ENCODE results near the gene HEATR3. TPM values are rescaled to one million over a fixed set of nuclear protein-coding genes. Genes with fewer than 3 reads are reported as not detected.

The HEATR3 gene
- total and polyA plus RNA-seq, 2 of the 13 experiments (the other 11 are each of a cell fraction or from before 2014, with no cell fraction given) = 22.4 to 52.4 TPM

GRCh38 chr16:50083996-50084395 is 18.2 kb downstream of the HEATR3 start:
- Histone ChIP-seq H4K20me1 (ENCODE audit: insufficient read depth, low read length) (no peaks in the 10 kb centered on the region), H3K27me3 (ENCODE audit: control insufficient read depth in 1 of 2, insufficient read depth in 2 of 2, low read length in 2 of 2) (no peaks in the 10 kb centered on the region), H3K27ac (ENCODE audit: extremely low read length, insufficient read depth, low read length) (no peak overlapping the region), H3K4me2 (ENCODE audit: low read depth, low read length) (no peak overlapping the region), H3K79me2 (ENCODE audit: insufficient read depth, low read length) (no peaks in the 10 kb centered on the region), H2AFZ (ENCODE audit: low read length) (no peak overlapping the region), H3K4me3 (replicated peaks in 1 of 3; ENCODE audit: insufficient read depth in 1 of 3, low read depth in 2 of 3, low read length in 3 of 3) (no peak overlapping the region), H3K36me3 (replicated peaks in 1 of 2; ENCODE audit: control insufficient read depth in 1 of 2, insufficient read depth in 2 of 2, low read length in 2 of 2) (peaks cover 23 to 76% of the 10 kb centered on the region in 2 experiments), H3K9ac (ENCODE audit: insufficient read depth, low read depth, low read length) (no peak overlapping the region), H3K9me3 (ENCODE audit: low read length) (no peaks in the 10 kb centered on the region), H3K4me1 (ENCODE audit: insufficient read depth, low read length) (no peaks in the 10 kb centered on the region)
- DNase-seq (ENCODE audit: low spot score) (no peak), ATAC-seq (no peak), FAIRE-seq (no peak)
- intact Hi-C loops (cut with micrococcal nuclease; ENCODE audit: unreplicated experiment) (no loop called here), in situ Hi-C loops (cut with HindIII; ENCODE audit: extremely low pct_ligation_motif_present, low pct_unique_long_range_greater_than_20kb) (no loop called here)
- CTCF ChIA-PET (ENCODE audit: low intra/inter-chr PET ratio, low total read pairs) = no interaction called here
- TF ChIP-seq ZFX (CRISPR knock-in tag; IDR thresholded peaks at IDR 0.05; ENCODE audit: low read depth) (no peak), MTF2 (CRISPR knock-in tag; IDR thresholded peaks at IDR 0.05; ENCODE audit: borderline replicate concordance) (no peak), ZNF17 (CRISPR knock-in tag; IDR thresholded peaks at IDR 0.05) (no peak), ZNF619 (CRISPR knock-in tag; IDR thresholded peaks at IDR 0.05) (no peak), ZNF879 (CRISPR knock-in tag; IDR thresholded peaks at IDR 0.05) (no peak), JUNB (CRISPR knock-in tag; IDR thresholded peaks at IDR 0.05; ENCODE audit: borderline replicate concordance) (no peak), MIXL1 (CRISPR knock-in tag; IDR thresholded peaks at IDR 0.05) (no peak)
- BruUV-seq (replicated peaks) = no TSS peak
- 94% methylated on average over 8 of the region's 8 CpGs for WGBS (ENCODE audit: low lambda C conversion rate)
- POLR2A ChIA-PET = no interaction called here

DNA sequence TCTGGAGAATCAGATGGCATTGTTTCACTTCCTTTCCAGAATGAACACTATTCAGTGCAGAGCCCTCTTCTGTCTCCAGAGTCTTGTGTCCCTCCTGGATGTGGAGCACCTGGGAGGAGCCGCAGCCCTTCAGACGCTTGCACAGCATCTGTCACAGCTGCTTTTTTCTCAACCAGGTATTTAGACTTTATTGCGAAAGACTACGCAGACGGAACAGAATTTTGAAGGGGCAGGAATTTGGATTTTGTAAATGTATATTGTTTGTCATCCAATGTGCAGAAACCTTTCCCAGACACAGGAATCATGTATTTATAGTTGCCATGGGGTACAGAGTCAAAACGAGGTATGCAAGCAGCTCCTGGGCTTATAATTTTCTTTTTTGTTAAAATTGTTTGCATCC is 20.4 kb downstream of the HEATR3 start:
- no peaks in the 10 kb centered on the region for H3K9me3 ChIP-seq (ENCODE audit: low read length)
- in situ Hi-C loops (cut with HindIII; ENCODE audit: extremely low pct_ligation_motif_present, low pct_unique_long_range_greater_than_20kb) = no loop called here
- FAIRE-seq (no peak), ATAC-seq (no peak), DNase-seq (ENCODE audit: low spot score) (no peak)
- H4K20me1 ChIP-seq (ENCODE audit: insufficient read depth, low read length) = no peaks in the 10 kb centered on the region
- no peak overlapping the region for H3K4me2 ChIP-seq (ENCODE audit: low read depth, low read length)
- H3K79me2 ChIP-seq (ENCODE audit: insufficient read depth, low read length) = no peaks in the 10 kb centered on the region
- intact Hi-C loops (cut with micrococcal nuclease; ENCODE audit: unreplicated experiment) = no loop called here
- ChIA-PET POLR2A (no interaction called here), CTCF (ENCODE audit: low intra/inter-chr PET ratio, low total read pairs) (no interaction called here)
- WGBS (ENCODE audit: low lambda C conversion rate) = 94% methylated on average over 6 of the region's 6 CpGs
- no peak overlapping the region for H3K4me3 ChIP-seq (replicated peaks in 1 of 3; ENCODE audit: insufficient read depth in 1 of 3, low read depth in 2 of 3, low read length in 3 of 3)
- H3K27ac ChIP-seq (ENCODE audit: extremely low read length, insufficient read depth, low read length) = no peak overlapping the region
- H3K4me1 ChIP-seq (ENCODE audit: insufficient read depth, low read length) = no peaks in the 10 kb centered on the region
- no peak overlapping the region for H3K9ac ChIP-seq (ENCODE audit: insufficient read depth, low read depth, low read length)
- H3K27me3 ChIP-seq (ENCODE audit: control insufficient read depth in 1 of 2, insufficient read depth in 2 of 2, low read length in 2 of 2) = no peaks in the 10 kb centered on the region
- BruUV-seq (replicated peaks) = no TSS peak
- no peak overlapping the region for H2AFZ ChIP-seq (ENCODE audit: low read length)
- peaks cover 15 to 65% of the 10 kb centered on the region in 2 experiments for H3K36me3 ChIP-seq (replicated peaks in 1 of 2; ENCODE audit: control insufficient read depth in 1 of 2, insufficient read depth in 2 of 2, low read length in 2 of 2)
- TF ChIP-seq, protein P1, sequence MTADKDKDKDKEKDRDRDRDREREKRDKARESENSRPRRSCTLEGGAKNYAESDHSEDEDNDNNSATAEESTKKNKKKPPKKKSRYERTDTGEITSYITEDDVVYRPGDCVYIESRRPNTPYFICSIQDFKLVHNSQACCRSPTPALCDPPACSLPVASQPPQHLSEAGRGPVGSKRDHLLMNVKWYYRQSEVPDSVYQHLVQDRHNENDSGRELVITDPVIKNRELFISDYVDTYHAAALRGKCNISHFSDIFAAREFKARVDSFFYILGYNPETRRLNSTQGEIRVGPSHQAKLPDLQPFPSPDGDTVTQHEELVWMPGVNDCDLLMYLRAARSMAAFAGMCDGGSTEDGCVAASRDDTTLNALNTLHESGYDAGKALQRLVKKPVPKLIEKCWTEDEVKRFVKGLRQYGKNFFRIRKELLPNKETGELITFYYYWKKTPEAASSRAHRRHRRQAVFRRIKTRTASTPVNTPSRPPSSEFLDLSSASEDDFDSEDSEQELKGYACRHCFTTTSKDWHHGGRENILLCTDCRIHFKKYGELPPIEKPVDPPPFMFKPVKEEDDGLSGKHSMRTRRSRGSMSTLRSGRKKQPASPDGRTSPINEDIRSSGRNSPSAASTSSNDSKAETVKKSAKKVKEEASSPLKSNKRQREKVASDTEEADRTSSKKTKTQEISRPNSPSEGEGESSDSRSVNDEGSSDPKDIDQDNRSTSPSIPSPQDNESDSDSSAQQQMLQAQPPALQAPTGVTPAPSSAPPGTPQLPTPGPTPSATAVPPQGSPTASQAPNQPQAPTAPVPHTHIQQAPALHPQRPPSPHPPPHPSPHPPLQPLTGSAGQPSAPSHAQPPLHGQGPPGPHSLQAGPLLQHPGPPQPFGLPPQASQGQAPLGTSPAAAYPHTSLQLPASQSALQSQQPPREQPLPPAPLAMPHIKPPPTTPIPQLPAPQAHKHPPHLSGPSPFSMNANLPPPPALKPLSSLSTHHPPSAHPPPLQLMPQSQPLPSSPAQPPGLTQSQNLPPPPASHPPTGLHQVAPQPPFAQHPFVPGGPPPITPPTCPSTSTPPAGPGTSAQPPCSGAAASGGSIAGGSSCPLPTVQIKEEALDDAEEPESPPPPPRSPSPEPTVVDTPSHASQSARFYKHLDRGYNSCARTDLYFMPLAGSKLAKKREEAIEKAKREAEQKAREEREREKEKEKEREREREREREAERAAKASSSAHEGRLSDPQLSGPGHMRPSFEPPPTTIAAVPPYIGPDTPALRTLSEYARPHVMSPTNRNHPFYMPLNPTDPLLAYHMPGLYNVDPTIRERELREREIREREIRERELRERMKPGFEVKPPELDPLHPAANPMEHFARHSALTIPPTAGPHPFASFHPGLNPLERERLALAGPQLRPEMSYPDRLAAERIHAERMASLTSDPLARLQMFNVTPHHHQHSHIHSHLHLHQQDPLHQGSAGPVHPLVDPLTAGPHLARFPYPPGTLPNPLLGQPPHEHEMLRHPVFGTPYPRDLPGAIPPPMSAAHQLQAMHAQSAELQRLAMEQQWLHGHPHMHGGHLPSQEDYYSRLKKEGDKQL (CRISPR knock-in tag; IDR thresholded peaks at IDR 0.05; ENCODE audit: low read depth) = no peak
- TF ChIP-seq TEAD2 (CRISPR knock-in tag; IDR thresholded peaks at IDR 0.05) (no peak), SCMH1 (CRISPR knock-in tag; IDR thresholded peaks at IDR 0.05; ENCODE audit: borderline replicate concordance) (no peak)

Data from HepG2 (cell line).